Kidney epithelial cell (primary cell): ENCODE data around the gene DOCK1. TPM values are rescaled to one million over a fixed set of nuclear protein-coding genes. Genes with fewer than 3 reads are reported as not detected.

Experiments
- DNase-seq: peaks from one replicate; pipeline ENCODE4 v3.0.0-alpha.2; 2010; ENCODE audit warnings: low read depth
- H3K27me3 ChIP-seq: 2 replicates; pipeline ENCODE4 v1.6.0; 2011; ENCODE audit warnings: low read length; ENCODE audit not compliant: control insufficient read depth, insufficient read depth
- H3K36me3 ChIP-seq: 2 replicates; pipeline ENCODE4 v1.5.1; 2011; ENCODE audit warnings: low read length; ENCODE audit not compliant: control insufficient read depth, insufficient read depth
- H3K4me3 ChIP-seq: 2 replicates; pipeline ENCODE4 v1.5.1; 2011; ENCODE audit warnings: low read depth, mild to moderate bottlenecking, control low read depth, low read length
- CTCF ChIP-seq: IDR thresholded peaks from 2 replicates; pipeline ENCODE4 v1.5.1; 2011; ENCODE audit warnings: mild to moderate bottlenecking, moderate library complexity, low read length, control low read depth, inconsistent platforms; ENCODE audit not compliant: insufficient read depth, poor library complexity, severe bottlenecking
- total RNA-seq: library from RNA; depleted of rRNA; stranded (reverse); fragments of >200 nt; gene quantifications from 2 replicates; pipeline ENCODE4 v1.2.3, GENCODE V29; 2015

The DOCK1 gene
- total RNA-seq, 1 donor from 2014 or later = 39.5 TPM

GRCh38 chr10:127228195-127228787, 323.1 kb downstream of the DOCK1 start:
- no peak for TF ChIP-seq CTCF
- Histone ChIP-seq H3K4me3 (no peak overlapping the region), H3K36me3 (no peaks in the 10 kb centered on the region), H3K27me3 (no peaks in the 10 kb centered on the region)
- DNase-seq = no peak

- Histone ChIP-seq H3K4me3 (no peak overlapping the region), H3K36me3 (no peaks in the 10 kb centered on the region), H3K27me3 (no peaks in the 10 kb centered on the region)
- TF ChIP-seq CTCF = no peak
- no peak for DNase-seq
Observed at GRCh38 chr10:127234306-127234800, 329.1 kb downstream of the DOCK1 start.

GRCh38 chr10:127236266-127236665, 331.0 kb downstream of the DOCK1 start:
- no peak for TF ChIP-seq CTCF
- no peak for DNase-seq
- Histone ChIP-seq H3K4me3 (no peak overlapping the region), H3K36me3 (no peaks in the 10 kb centered on the region), H3K27me3 (no peaks in the 10 kb centered on the region)

- H3K4me3 ChIP-seq = no peak overlapping the region
- DNase-seq = no peak
- H3K27me3 ChIP-seq = no peaks in the 10 kb centered on the region
- H3K36me3 ChIP-seq = no peaks in the 10 kb centered on the region
- TF ChIP-seq CTCF = no peak
Observed at GRCh38 chr10:127242914-127243313, 337.7 kb downstream of the DOCK1 start.

GRCh38 chr10:127243490-127244272, 338.5 kb downstream of the DOCK1 start:
- Histone ChIP-seq H3K4me3 (no peak overlapping the region), H3K27me3 (no peaks in the 10 kb centered on the region), H3K36me3 (no peaks in the 10 kb centered on the region)
- TF ChIP-seq CTCF = peak; percentile 87
- DNase-seq = no peak
